ENCODE results near the gene FAM167B.
"Not testable (repeated sequence)": the region's sequence is repeated elsewhere in the genome, so short reads cannot be mapped to it uniquely, and the experiment has no call there.

FAM167B gene

DNA sequence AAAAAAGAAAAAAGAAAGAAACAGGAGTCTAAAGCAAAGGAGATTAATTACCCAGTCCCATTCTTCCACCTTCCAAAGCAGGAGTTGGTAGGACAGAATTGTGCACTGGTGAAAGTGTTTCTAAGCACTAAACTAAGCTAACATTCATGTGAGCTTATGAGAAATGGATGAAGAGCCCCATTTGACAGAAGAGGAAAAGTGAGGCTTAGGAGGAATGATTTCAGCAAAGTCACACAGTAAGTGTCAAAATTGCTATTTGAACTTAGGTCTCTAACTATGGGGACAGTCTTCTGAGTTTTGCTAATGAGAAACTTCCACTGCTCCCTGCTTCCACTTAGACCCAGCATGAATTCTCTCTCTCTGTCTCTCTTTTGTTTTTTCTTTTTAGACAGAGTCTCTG lies 22.7 kb downstream of the FAM167B start:
- no peaks in the 10 kb centered on the region for H3K36me3 ChIP-seq (ENCODE audit: control insufficient read depth in 1 of 2, insufficient read depth in 2 of 2, low read length in 2 of 2)
- no peaks in the 10 kb centered on the region for H3K9me3 ChIP-seq (ENCODE audit: control insufficient read depth in 1 of 2, low read length in 2 of 2)
- H3K4me1 ChIP-seq (ENCODE audit: control insufficient read depth in 1 of 2, insufficient read depth in 2 of 2, low read length in 2 of 2) = no peaks in the 10 kb centered on the region
- no peaks in the 10 kb centered on the region for H3K27me3 ChIP-seq (ENCODE audit: low read depth, low read length)
- H3K27ac ChIP-seq (ENCODE audit: low read length) = no peak overlapping the region
- H3K4me3 ChIP-seq (ENCODE audit: low read depth in 1 of 2, low read length in 2 of 2) = no peak overlapping the region

- H3K9me3 ChIP-seq (ENCODE audit: control insufficient read depth in 1 of 2, low read length in 2 of 2) = no peaks in the 10 kb centered on the region
- H3K27ac ChIP-seq (ENCODE audit: low read length) = no peak overlapping the region
- no peaks in the 10 kb centered on the region for H3K4me1 ChIP-seq (ENCODE audit: control insufficient read depth in 1 of 2, insufficient read depth in 2 of 2, low read length in 2 of 2)
- no peaks in the 10 kb centered on the region for H3K36me3 ChIP-seq (ENCODE audit: control insufficient read depth in 1 of 2, insufficient read depth in 2 of 2, low read length in 2 of 2)
- no peak overlapping the region for H3K4me3 ChIP-seq (ENCODE audit: low read depth in 1 of 2, low read length in 2 of 2)
- H3K27me3 ChIP-seq (ENCODE audit: low read depth, low read length) = peaks cover 9% of the 10 kb centered on the region
Observed at GRCh38 chr1:32272557-32273390, 25.8 kb downstream of the FAM167B start.

GRCh38 chr1:32273391-32274208 lies 26.6 kb downstream of the FAM167B start:
- Histone ChIP-seq H3K36me3 (ENCODE audit: control insufficient read depth in 1 of 2, insufficient read depth in 2 of 2, low read length in 2 of 2) (no peaks in the 10 kb centered on the region), H3K9me3 (ENCODE audit: control insufficient read depth in 1 of 2, low read length in 2 of 2) (no peaks in the 10 kb centered on the region), H3K4me1 (ENCODE audit: control insufficient read depth in 1 of 2, insufficient read depth in 2 of 2, low read length in 2 of 2) (no peaks in the 10 kb centered on the region), H3K4me3 (ENCODE audit: low read depth in 1 of 2, low read length in 2 of 2) (no peak overlapping the region), H3K27ac (ENCODE audit: low read length) (no peak overlapping the region), H3K27me3 (ENCODE audit: low read depth, low read length) (peaks cover 9% of the 10 kb centered on the region)

DNA sequence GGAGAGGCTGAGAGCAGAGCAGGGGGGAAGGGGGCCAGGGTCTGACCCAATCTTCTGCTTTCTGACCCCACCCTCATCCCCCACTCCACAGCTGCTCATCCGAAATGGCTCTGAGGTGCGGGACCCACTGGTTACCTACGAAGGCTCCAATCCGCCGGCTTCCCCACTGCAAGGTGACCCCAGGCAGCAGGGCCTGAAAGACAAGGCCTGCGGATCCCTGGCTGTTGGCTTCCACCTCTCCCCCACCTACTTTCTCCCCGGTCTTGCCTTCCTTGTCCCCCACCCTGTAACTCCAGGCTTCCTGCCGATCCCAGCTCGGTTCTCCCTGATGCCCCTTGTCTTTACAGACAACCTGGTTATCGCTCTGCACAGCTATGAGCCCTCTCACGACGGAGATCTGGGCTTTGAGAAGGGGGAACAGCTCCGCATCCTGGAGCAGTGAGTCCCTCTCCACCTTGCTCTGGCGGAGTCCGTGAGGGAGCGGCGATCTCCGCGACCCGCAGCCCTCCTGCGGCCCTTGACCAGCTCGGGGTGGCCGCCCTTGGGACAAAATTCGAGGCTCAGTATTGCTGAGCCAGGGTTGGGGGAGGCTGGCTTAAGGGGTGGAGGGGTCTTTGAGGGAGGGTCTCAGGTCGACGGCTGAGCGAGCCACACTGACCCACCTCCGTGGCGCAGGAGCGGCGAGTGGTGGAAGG lies 27.8 kb downstream of the FAM167B start:
- no peak overlapping the region for H3K27ac ChIP-seq (ENCODE audit: low read length)
- no peaks in the 10 kb centered on the region for H3K4me1 ChIP-seq (ENCODE audit: control insufficient read depth in 1 of 2, insufficient read depth in 2 of 2, low read length in 2 of 2)
- peaks cover 9% of the 10 kb centered on the region for H3K27me3 ChIP-seq (ENCODE audit: low read depth, low read length)
- H3K4me3 ChIP-seq (ENCODE audit: low read depth in 1 of 2, low read length in 2 of 2) = no peak overlapping the region
- H3K36me3 ChIP-seq (ENCODE audit: control insufficient read depth in 1 of 2, insufficient read depth in 2 of 2, low read length in 2 of 2) = no peaks in the 10 kb centered on the region
- H3K9me3 ChIP-seq (ENCODE audit: control insufficient read depth in 1 of 2, low read length in 2 of 2) = no peaks in the 10 kb centered on the region

- Histone ChIP-seq H3K9me3 (ENCODE audit: control insufficient read depth in 1 of 2, low read length in 2 of 2) (no peaks in the 10 kb centered on the region), H3K27me3 (ENCODE audit: low read depth, low read length) (peaks cover 9% of the 10 kb centered on the region), H3K27ac (ENCODE audit: low read length) (no peak overlapping the region), H3K4me3 (ENCODE audit: low read depth in 1 of 2, low read length in 2 of 2) (no peak overlapping the region), H3K4me1 (ENCODE audit: control insufficient read depth in 1 of 2, insufficient read depth in 2 of 2, low read length in 2 of 2) (no peaks in the 10 kb centered on the region), H3K36me3 (ENCODE audit: control insufficient read depth in 1 of 2, insufficient read depth in 2 of 2, low read length in 2 of 2) (no peaks in the 10 kb centered on the region)
Observed at GRCh38 chr1:32275424-32275823, 28.4 kb downstream of the FAM167B start.

- H3K36me3 ChIP-seq (ENCODE audit: control insufficient read depth in 1 of 2, insufficient read depth in 2 of 2, low read length in 2 of 2) = no peaks in the 10 kb centered on the region
- no peaks in the 10 kb centered on the region for H3K4me1 ChIP-seq (ENCODE audit: control insufficient read depth in 1 of 2, insufficient read depth in 2 of 2, low read length in 2 of 2)
- H3K4me3 ChIP-seq (ENCODE audit: low read depth in 1 of 2, low read length in 2 of 2) = no peak overlapping the region
- H3K27ac ChIP-seq (ENCODE audit: low read length) = no peak overlapping the region
- H3K9me3 ChIP-seq (ENCODE audit: control insufficient read depth in 1 of 2, low read length in 2 of 2) = no peaks in the 10 kb centered on the region
- peaks cover 9% of the 10 kb centered on the region for H3K27me3 ChIP-seq (ENCODE audit: low read depth, low read length)
Observed at GRCh38 chr1:32276032-32276782, 29.2 kb downstream of the FAM167B start.

GRCh38 chr1:32284777-32285176 lies 37.8 kb downstream of the FAM167B start:
- H3K9me3 ChIP-seq (ENCODE audit: control insufficient read depth in 1 of 2, low read length in 2 of 2); H3K36me3 ChIP-seq (ENCODE audit: control insufficient read depth in 1 of 2, insufficient read depth in 2 of 2, low read length in 2 of 2); H3K27ac ChIP-seq (ENCODE audit: low read length); H3K4me1 ChIP-seq (ENCODE audit: control insufficient read depth in 1 of 2, insufficient read depth in 2 of 2, low read length in 2 of 2); H3K4me3 ChIP-seq (ENCODE audit: low read depth in 1 of 2, low read length in 2 of 2); H3K27me3 ChIP-seq (ENCODE audit: low read depth, low read length): not testable (repeated sequence)

DNA sequence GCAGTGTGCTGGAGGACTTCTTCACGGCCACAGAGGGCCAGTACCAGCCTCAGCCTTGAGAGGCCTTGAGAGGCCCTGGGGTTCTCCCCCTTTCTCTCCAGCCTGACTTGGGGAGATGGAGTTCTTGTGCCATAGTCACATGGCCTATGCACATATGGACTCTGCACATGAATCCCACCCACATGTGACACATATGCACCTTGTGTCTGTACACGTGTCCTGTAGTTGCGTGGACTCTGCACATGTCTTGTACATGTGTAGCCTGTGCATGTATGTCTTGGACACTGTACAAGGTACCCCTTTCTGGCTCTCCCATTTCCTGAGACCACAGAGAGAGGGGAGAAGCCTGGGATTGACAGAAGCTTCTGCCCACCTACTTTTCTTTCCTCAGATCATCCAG lies 38.6 kb downstream of the FAM167B start:
- Histone ChIP-seq H3K27me3 (ENCODE audit: low read depth, low read length) (no peaks in the 10 kb centered on the region), H3K27ac (ENCODE audit: low read length) (no peak overlapping the region), H3K4me1 (ENCODE audit: control insufficient read depth in 1 of 2, insufficient read depth in 2 of 2, low read length in 2 of 2) (no peaks in the 10 kb centered on the region), H3K4me3 (ENCODE audit: low read depth in 1 of 2, low read length in 2 of 2) (no peak overlapping the region), H3K9me3 (ENCODE audit: control insufficient read depth in 1 of 2, low read length in 2 of 2) (no peaks in the 10 kb centered on the region), H3K36me3 (ENCODE audit: control insufficient read depth in 1 of 2, insufficient read depth in 2 of 2, low read length in 2 of 2) (no peaks in the 10 kb centered on the region)

DNA sequence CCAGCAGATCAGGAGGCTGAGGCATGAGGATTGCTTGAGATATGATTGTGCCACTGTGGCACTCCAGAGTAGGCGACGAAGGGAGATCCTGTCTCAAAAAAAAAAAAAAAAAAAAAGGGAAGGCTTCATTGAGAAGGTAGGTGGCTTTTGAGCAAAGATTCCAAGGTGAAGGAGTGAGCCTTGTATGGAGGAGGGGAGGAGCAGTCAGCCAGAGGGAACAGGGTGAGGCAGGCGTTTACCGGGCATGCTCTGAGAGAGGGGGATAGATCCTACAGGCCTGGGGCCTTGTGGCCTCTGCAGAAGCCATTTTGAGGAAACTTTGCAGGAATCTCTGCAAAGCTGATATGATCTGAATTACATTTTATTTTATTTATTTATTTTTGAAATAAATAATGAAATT lies 39.7 kb downstream of the FAM167B start:
- H3K9me3 ChIP-seq (ENCODE audit: control insufficient read depth in 1 of 2, low read length in 2 of 2) = no peaks in the 10 kb centered on the region
- no peak overlapping the region for H3K4me3 ChIP-seq (ENCODE audit: low read depth in 1 of 2, low read length in 2 of 2)
- H3K36me3 ChIP-seq (ENCODE audit: control insufficient read depth in 1 of 2, insufficient read depth in 2 of 2, low read length in 2 of 2) = no peaks in the 10 kb centered on the region
- H3K4me1 ChIP-seq (ENCODE audit: control insufficient read depth in 1 of 2, insufficient read depth in 2 of 2, low read length in 2 of 2) = no peaks in the 10 kb centered on the region
- no peak overlapping the region for H3K27ac ChIP-seq (ENCODE audit: low read length)
- H3K27me3 ChIP-seq (ENCODE audit: low read depth, low read length) = no peaks in the 10 kb centered on the region

- Histone ChIP-seq H3K27ac (ENCODE audit: low read length) (no peak overlapping the region), H3K4me3 (ENCODE audit: low read depth in 1 of 2, low read length in 2 of 2) (no peak overlapping the region), H3K9me3 (ENCODE audit: control insufficient read depth in 1 of 2, low read length in 2 of 2) (no peaks in the 10 kb centered on the region), H3K27me3 (ENCODE audit: low read depth, low read length) (no peaks in the 10 kb centered on the region), H3K36me3 (ENCODE audit: control insufficient read depth in 1 of 2, insufficient read depth in 2 of 2, low read length in 2 of 2) (no peaks in the 10 kb centered on the region), H3K4me1 (ENCODE audit: control insufficient read depth in 1 of 2, insufficient read depth in 2 of 2, low read length in 2 of 2) (peaks cover 0 to 10% of the 10 kb centered on the region in 2 donors)
Observed at GRCh38 chr1:32289256-32289655, 42.2 kb downstream of the FAM167B start.

Measured in muscle layer of duodenum (tissue), 2 donors.